GM18498 (cell line): ENCODE measurements around the gene UQCR10.
A peak's percentile ranks its signal among the peaks of the same experiment; 100 is the strongest.

Experiments
- ATAC-seq: cut with Tn5 transposase; IDR thresholded peaks from one replicate; pipeline ENCODE4 v1.9.1; 2021; ENCODE audit warnings: mild to moderate bottlenecking, moderate library complexity; ENCODE audit not compliant: unreplicated experiment

Gene UQCR10

DNA sequence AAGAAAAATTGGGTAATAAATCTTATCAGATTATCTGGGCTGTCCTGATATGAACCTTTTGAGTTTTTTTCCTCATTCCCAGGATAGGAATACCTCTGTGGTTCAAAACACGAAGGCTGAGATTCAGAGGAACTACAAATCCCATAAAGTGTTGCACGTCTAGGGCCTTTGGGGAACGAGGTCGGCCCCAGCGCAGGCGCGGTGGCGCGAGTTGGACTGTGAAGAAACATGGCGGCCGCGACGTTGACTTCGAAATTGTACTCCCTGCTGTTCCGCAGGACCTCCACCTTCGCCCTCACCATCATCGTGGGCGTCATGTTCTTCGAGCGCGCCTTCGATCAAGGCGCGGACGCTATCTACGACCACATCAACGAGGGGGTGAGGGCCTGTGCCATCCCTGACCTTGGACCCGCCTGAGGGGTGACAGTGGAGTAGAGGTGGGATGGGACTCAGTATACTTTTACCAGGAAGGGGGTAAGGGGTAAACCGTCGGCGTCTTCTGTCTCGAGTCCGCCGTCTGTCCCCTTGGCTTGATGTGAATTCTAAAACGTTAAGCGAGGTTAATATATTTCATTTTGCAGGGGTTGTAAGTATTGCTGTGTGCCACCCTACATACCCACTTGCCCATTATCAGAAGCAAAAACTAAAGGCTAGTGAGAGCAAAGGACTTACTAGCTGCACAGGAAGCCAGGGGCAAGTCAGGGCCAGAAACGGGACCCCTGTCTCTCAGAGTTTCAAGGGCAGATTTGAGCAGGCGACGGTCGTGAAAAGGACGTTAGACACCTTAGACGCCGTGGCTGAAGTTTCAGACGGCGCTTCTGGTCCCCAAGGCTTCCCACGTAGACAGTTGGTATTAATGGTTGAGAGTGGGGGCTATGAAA, at the start of gene UQCR10:
Gene UQCR10, plus strand, starts transcription at position 199 of the 881 bp plus-strand sequence. Its CDS starts 30 bp downstream, at position 229.
- peak; percentile 63 for ATAC-seq

DNA sequence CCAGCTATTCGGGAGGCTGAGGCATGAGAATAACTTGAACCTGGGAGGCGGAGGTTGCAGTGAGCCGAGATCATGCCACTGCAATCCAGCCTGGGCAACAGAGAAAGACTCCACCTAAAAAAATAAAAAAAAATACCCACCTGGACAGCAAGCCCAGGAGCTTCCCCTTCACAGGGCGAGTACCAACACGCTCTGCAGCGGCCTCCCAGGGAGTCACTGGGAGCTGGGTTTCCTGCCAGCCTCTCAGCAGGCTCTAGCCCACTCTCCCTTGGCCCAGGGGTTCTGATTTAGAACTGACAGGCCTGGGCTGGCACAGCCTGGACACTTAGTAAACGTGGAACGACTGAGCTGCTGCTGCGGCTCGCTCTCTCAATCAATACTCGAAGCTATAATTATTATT, 49.4 kb upstream of the UQCR10 start:
- ATAC-seq: no peak

DNA sequence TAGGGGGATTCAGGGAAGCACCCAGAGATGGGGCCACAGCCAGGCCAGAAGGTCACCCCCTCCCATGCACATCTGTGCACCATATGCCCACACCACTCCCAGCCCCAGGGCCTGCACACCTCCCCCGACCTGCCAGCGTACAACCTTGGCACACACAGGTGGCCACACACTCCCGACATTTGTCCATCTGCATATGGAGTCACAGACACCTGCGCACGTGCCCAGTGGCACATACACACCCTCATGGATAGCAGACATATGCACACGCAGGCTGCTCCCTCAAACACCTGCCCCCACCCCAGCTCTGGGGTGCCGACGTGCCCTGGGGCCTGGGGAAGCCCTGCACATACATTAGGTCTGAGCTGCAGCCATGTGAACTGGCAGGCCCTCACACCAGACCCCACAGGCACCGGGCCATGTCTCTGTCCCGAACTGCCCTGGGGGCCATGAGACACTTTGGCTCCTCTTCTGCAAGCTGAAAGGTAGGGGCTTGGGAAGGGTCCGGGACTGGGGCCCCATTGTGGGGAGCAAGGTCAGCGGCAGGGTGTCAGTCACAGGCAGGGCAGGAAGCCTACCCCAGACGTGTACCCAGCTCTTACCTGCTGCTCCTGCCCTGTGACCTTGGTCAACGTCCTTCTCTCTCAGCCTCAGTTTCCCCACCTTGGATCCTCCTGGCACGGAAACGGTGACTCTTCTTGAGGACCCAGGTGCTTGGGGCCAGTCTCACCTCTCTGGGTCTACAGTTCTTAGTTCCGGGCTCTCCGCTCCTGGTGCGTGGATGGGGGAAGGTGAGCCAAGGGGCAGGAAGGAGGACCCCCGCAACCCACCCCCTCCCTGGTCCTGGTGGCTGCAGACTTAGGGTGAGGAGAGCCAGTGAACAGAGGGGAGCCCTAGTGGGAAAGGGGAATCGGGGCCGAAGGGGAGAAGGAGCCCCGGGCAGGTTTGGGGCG, 47.9 kb upstream of the UQCR10 start:
- ATAC-seq: no peak

DNA sequence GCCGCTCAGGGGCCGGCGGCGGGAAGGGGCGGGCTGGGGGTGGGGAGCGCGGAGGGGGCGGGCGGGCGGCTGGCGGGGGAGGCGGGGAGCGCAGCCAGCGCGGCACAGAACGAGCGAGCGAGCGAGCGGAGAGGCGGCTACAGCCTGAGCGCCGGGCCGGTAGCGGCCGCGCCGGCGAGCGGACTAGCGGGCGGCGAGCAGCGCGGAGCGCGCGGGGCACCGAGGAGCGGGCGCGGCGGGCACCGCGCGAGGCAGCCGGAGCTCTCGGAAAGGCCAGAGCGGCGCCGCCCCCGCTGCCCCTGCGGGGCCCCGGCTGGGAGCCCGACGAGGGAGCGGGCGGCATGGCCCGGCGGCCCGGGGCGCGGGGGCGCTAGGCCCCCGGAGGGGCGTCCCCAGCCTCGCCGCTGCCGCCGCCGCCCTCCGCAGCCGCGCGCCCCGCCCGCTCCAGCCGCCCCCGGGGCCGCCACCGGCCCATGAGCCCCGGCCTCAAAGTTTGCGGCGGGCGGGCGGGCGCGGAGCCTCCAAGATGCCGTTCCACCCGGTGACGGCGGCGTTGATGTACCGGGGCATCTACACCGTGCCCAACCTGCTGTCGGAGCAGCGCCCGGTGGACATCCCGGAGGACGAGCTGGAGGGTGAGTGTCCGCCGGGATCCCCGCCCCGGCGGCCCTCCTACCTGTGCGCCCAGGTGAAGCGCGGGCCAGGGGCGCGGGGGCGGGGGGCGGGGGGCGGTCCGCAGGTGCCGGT, 47.1 kb upstream of the UQCR10 start, which contains the start of gene CABP7:
Gene CABP7, plus strand, starts transcription at position 105 of the 747 bp plus-strand sequence. Its CDS starts 422 bp downstream, at position 527.
- ATAC-seq: no peak

DNA sequence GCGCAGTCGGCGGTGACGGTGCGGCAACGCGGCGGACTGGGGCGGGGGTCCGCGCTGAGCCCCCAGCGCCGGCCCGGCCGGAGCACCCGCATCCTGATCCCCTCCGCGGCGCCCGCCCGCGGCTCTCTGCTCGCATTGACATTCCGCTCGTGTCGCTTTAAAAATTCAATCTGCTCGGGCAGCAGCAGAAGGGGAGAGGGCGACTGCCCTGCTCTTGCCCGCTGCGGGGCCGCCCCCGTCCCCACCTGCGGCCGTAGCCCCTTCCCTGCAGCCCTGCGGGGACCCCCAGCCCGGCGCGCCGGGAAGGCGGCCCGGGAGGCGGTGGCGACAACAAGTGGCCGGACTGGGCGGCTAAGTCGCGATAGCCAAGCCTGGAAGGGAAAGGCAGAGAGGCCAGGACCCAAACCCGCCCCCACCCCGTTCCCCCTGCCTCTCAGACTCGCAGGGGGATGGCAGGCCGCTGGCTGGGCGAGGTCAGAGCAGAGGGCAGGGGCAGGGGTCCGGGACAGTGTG, 46.3 kb upstream of the UQCR10 start:
- no peak for ATAC-seq

DNA sequence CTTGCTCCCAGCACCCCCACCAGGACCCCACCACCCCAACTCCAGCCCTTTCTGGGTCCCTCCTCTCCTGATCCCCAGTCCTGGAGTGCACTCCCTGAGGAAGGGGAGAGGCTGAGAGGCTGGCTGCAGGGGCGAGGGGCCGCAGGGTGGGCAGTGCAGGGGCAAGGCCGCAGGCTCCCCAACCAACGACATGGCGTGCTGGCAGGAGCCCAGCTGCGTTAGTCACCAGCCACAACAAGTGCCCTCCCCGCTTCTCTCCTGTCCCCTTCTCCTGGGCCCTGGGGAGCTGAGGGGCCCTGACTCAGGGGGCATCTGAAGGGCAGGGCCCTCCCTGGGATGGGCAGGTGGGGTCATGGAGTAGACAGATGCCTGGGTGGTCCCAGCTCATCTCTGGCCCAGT, 45.0 kb upstream of the UQCR10 start:
- no peak for ATAC-seq

DNA sequence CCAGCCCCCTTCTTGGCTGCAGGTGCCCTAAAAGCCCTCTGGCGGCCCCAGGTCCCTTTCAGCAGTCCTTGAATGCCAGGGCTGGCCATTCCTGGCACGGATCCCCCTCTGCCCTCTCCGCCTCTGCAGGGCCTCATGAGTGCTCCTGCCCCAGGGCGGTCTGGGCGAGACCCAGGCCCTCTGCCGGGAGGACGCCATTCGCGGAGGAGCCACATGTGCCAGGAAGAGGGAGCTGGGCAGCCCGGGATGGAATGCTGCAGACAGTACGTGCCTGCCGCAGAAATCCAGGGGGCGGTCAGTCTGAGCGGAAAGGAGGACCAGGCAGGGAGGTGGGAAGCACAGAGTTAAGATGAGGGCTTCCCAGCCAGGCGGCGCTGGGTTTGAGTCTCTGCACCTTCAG, 44.6 kb upstream of the UQCR10 start:
- ATAC-seq: no peak

DNA sequence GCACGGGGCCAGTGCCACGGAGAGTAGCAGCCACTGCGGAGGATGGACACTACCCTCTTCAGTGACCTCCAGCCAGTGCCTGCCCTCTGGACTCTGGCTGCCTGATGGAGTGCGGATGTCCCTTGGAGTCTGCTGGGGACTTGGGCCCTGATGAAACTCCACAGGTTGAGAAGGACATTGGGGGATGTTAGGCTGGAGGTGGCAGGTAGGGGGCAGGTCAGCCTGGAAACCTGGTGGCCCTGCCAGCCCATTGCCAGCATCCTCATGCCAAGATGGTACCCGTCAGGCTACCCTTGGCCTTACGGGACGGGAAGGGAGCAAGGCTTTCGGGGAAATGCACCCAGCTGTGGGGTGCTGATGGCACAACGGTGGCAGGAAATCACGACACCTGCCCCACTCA, 43.4 kb upstream of the UQCR10 start:
- ATAC-seq: no peak

DNA sequence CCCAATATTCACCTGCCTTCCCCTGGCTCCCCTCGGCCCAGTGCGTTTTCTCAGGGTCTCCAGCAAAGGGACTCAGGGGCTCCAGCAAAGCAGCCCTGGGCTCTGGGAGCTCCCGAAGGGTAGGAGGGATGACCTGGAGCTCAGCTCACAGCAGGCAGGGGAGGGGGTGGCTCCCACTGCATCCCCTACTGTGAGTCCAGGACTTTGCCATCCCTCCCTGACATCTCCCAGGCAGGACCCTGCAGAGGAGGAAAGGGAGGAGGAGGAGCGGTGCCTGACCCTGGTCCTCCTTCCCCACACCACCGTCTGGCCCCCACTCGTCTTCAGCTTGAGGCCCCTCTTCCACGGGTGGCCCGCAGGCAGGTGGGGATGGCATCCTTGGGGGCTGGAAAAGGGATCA, 42.3 kb upstream of the UQCR10 start:
- no peak for ATAC-seq

DNA sequence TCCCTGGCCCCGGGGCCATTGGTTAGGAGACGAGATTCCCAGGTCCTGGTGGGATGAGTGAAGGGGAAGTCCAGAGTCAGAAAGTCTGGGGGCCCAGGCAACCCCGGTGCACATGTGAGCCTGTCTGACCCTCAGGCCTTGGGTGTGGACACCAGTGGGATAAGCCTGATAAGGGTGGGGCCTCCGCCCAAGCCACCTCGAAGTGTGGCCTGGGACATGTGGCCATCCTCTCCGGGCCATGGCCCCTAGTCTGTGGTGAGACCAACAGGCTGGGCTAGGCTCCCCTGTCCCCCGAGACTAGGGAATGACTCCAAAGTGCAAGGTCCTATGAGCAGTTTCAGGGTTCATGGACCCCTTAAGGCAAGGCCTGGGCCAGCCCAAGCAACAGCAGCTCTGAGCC, 41.1 kb upstream of the UQCR10 start:
- ATAC-seq: no peak

DNA sequence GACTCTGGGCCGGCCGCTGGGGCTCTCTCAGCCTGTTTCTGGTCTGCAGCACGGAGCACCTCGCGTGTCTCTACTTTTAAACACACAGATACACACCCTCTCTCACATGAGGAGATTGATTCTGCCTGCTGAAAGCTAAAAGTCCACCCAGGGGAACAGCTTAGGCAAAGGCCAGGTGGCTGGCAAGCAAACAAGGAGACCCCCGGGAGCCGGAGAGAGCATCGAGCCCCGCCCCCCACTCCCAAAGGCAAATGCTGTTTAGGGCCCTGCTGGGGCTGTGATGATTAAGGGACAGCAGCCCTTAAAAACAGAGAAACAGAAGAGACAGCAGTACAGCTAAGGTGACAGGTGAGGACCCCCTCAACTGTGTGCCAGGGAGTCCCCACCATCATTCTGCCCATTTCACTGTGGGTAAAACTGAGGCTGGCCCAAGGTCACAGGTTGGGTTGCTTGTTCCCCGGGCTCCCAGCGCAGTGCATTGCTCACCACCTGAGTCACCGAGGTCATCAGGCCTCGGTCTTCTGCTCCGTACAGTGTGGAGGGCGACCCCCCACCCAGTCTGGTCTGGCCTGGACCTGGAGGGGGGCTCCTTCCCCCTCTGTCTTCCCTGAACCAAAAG, 40.5 kb upstream of the UQCR10 start:
- ATAC-seq: no peak

DNA sequence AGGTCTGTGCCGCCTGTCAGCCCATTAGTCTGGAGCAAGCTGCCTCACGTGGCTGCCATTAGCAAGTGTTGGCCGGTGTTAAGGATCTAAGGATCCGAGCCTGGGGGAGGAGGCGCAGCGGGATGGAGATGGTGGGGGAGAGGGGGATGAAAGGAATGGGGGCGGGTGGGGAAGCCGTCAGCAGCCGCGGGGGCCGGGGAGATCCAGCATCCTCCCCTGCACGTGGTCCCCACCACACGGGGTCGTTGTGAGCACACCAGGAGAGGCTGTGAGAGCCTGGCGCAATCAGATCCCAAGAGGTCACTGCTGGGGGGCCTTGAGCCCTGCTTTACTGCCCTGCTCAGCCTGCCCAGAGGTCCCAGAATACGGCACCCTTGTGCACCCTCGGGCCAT, 40.0 kb upstream of the UQCR10 start:
- ATAC-seq: no peak

DNA sequence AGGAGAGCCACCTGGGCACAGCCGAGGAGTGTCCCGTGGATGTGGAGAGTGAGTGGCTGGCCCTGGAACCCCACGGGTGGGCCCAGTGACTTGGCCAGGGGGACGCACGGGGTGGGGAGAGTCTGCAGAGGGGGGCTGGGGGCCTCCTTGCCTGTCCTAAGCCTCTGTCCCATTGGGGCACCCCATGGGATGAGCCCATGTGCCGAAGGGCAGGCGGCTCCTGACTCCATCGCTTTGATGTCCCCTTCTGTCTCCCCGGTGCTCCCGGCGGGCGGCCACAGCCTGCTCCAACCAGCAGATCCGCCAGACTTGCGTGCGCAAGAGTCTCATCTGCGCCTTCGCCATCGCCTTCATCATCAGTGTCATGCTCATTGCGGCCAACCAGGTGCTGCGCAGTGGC, 38.0 kb upstream of the UQCR10 start:
- no peak for ATAC-seq

DNA sequence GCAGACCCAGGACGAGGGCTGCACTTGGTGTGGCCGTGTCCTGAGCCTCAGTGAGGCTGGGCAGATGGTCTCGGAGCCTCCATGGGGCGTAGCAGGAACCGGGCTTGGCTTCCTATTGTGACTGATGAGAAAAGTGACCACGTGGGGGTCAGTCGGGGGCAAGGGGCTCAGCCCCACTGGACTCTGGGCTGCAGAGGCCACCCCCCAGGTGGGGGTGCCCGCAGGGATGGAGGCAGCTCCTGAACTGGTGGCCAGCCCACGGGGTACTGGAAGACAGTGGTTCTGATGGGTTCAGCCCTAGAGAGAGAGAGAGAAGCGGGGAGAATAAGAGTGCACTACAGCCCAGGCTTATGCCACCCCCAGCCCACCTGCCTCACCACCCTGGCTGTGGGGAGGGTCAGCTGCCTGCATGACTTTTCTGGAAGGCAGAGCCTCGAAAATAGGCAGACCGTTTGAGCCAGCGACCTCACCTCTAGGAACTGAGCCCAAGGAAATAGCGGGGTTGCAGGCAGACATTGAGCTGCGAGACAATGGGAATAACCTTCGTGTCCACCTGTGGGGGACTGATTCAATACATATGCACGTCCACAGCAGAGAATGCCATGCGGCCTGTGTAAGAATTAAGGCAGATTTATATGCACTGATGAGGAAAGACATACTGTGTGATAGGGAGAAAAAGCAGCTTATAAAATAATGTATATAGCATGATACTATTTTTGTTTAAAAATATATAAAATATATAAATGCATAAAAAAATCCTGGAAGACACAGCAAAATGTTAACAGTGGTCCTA, 35.9 kb upstream of the UQCR10 start:
- no peak for ATAC-seq

DNA sequence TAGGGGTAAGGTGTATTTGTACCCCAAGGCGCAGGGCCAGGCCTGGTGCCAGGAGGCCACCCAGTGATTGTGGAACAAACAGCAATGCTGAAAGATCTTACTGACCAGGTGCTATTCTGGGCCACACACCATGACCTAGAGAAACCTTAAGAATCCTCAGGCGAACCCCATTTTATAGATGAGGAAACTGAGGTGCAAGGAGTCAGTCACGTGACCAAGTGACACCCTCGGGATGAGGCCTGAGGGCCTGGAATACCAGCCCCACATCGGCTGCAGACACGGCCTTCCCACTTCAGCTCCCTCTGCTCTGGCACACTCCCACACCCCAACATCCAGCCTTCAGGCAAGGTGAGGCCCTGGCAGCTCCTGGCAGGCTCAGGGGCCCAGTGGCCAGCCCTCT, 34.3 kb upstream of the UQCR10 start:
- no peak for ATAC-seq

DNA sequence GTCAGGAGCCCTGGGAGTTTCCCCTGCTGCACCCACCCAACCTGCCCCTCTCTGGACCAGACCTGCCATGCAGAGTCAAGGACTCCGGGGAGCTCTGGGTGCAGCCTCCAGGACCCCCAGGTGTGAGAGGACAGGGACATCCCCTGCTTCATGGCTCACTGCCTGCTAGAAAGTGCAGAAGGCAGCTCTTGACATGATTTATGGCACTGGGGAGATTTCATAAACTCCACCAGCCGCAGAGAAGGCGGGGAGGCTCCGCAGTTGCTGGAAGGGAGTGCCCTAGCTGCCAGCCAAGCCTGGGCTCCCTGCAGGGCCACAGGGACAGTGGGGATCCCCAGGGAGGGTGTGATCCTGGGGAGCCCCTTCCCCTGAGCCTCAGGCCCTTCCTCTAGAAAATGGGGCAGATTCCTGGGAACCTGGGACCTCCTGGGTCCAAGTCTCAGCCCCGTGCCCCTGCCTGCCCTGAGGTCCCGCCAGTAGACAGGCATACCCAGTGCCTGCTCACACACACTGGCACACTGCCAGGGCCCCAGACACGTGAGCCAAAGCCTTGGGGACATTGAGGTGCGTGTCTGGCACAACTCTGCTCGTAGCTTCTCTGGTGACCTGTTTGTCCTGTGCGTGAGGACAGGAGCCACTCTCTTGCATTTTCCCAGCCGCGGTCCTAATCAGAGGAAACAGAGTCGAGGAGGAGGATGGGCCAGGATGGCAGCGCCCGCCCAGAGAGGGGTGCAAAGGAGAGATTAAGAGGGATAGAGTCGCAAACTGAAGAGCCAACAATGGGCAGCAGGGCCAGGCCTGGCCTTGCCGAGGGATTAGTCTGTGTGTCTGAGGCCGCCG, 33.6 kb upstream of the UQCR10 start:
- ATAC-seq: no peak

DNA sequence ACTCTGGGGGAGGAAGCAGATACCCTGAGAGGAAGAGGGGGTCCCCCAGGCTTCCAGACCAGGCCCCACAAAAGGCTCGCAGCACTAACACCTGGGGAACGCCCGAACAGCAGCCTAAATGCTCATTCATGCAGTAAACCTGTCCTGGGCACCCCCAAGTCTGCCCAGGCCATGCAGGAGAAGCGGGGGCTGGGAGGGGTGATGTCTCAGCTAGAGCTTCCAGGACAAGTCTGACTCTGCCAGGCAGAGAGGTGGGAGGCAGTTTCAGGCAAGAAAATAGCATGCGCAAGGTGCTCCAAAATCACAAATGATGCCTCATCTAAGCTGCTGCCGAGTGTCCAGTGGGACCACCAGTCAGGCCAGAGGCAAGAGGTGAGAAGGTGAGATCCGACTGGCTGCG, 32.8 kb upstream of the UQCR10 start:
- ATAC-seq: no peak

DNA sequence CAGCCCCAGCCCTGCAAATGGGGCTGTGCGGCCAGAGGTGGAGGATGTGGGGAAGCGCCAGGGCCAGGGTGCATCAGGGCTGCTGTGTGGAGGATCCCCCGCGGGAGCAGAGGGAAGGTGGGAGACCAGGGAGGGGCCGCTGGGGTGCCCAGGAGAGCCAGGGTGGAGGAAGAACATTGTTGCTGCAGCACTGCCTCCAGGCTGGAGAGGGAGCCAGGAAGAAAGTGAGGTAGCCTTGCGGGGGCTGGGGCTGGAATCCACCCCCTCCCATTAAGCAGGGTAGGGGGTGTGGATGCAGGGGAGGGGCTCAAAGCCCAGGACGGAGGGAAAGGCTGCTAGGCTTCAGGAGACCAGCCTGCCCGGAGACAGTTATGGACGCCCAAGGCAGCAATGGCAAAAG, 32.3 kb upstream of the UQCR10 start:
- no peak for ATAC-seq

DNA sequence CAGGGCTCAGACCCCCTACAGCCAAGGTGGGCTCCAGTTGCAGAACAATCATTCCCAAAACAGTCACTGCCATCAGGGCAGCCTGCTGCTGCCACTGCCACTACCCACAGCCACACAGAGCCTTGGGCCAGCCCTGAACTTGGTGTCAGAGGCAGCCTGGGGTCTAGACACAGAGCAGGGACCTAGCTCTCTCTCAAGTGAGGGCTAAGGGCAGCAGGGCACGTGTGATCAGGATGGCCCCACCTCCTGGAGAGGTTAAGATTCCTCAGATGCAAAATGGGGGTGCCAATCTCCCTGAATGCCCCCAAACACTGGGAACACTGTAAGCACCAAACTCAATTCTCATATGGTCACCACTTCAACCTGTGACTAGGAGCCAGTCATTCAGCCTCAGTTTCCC, 31.8 kb upstream of the UQCR10 start:
- no peak for ATAC-seq
